ENCODE measurements around the gene TFDP1.
A peak's percentile ranks its signal among the peaks of the same experiment; 100 is the strongest.

The TFDP1 gene

DNA sequence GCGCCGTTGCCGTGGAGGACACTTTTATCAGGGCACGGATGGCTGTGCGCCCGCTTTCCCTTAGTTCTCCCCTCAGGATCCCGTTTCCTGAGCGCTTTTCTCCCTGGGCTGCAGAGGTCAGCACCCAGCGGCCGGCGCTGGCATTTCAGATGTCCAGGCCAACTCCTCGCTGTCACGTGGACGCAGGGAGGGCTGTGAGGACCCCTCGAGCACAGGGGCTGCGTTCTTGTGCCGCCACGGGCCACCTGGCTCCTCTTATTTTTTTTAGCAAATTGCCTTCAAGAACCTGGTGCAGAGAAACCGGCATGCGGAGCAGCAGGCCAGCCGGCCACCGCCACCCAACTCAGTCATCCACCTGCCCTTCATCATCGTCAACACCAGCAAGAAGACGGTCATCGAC, 51.2 kb downstream of the TFDP1 start:
- Histone ChIP-seq H3K9me3 (ENCODE audit: severe bottlenecking) (no peaks in the 10 kb centered on the region), H3K27me3 (ENCODE audit: insufficient read depth, poor library complexity, severe bottlenecking) (no peaks in the 10 kb centered on the region), H3K4me1 (ENCODE audit: insufficient read depth, poor library complexity, severe bottlenecking) (no peaks in the 10 kb centered on the region), H3K4me3 (ENCODE audit: severe bottlenecking) (no peak overlapping the region), H3K27ac (ENCODE audit: poor library complexity, severe bottlenecking) (no peak overlapping the region), H3K36me3 (ENCODE audit: low read depth) (peaks cover 94% of the 10 kb centered on the region)
- ATAC-seq (ENCODE audit: low read depth), result no peak
- TF ChIP-seq, protein P1, sequence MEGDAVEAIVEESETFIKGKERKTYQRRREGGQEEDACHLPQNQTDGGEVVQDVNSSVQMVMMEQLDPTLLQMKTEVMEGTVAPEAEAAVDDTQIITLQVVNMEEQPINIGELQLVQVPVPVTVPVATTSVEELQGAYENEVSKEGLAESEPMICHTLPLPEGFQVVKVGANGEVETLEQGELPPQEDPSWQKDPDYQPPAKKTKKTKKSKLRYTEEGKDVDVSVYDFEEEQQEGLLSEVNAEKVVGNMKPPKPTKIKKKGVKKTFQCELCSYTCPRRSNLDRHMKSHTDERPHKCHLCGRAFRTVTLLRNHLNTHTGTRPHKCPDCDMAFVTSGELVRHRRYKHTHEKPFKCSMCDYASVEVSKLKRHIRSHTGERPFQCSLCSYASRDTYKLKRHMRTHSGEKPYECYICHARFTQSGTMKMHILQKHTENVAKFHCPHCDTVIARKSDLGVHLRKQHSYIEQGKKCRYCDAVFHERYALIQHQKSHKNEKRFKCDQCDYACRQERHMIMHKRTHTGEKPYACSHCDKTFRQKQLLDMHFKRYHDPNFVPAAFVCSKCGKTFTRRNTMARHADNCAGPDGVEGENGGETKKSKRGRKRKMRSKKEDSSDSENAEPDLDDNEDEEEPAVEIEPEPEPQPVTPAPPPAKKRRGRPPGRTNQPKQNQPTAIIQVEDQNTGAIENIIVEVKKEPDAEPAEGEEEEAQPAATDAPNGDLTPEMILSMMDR (IDR thresholded peaks at IDR 0.05; ENCODE audit: poor library complexity, severe bottlenecking), result no peak
- peak; percentile 26 for DNase-seq (ENCODE audit: low spot score)

DNA sequence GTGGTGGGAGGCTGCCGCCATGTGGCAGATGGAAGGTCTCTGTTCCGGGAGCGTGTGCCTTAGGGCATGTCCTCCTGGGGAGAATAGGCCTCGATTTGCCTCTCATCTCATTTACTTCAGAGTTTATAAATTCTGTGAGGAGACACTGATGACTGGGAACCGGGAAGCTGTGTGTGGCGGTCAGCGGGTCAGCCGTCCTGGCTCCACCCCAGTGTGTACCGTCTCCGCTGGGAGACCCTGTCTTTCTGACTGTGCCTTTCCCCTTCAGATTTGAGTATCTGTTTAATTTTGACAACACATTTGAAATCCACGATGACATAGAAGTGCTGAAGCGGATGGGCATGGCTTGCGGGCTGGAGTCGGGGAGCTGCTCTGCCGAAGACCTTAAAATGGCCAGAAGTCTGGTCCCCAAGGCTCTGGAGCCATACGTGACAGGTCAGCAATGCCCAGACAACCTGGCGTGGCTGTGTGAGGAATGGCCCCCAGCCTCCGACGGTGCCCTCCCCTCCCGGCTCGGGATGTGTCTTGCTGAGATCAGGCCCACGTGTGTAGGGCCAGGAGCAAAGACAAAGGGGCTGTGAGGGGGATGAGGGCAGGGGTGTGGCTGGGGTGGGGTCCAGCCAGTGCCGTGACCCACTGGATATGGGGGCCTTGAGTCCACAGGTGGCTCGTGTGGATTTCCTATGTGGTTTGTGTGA, 51.9 kb downstream of the TFDP1 start:
- Histone ChIP-seq H3K4me3 (ENCODE audit: severe bottlenecking) (no peak overlapping the region), H3K36me3 (ENCODE audit: low read depth) (peaks cover 96% of the 10 kb centered on the region), H3K27ac (ENCODE audit: poor library complexity, severe bottlenecking) (no peak overlapping the region), H3K27me3 (ENCODE audit: insufficient read depth, poor library complexity, severe bottlenecking) (no peaks in the 10 kb centered on the region), H3K9me3 (ENCODE audit: severe bottlenecking) (no peaks in the 10 kb centered on the region), H3K4me1 (ENCODE audit: insufficient read depth, poor library complexity, severe bottlenecking) (no peaks in the 10 kb centered on the region)
- no peak for ATAC-seq (ENCODE audit: low read depth)
- no peak for DNase-seq (ENCODE audit: low spot score)
- TF ChIP-seq, protein P1 (IDR thresholded peaks at IDR 0.05; ENCODE audit: poor library complexity, severe bottlenecking), result no peak

DNA sequence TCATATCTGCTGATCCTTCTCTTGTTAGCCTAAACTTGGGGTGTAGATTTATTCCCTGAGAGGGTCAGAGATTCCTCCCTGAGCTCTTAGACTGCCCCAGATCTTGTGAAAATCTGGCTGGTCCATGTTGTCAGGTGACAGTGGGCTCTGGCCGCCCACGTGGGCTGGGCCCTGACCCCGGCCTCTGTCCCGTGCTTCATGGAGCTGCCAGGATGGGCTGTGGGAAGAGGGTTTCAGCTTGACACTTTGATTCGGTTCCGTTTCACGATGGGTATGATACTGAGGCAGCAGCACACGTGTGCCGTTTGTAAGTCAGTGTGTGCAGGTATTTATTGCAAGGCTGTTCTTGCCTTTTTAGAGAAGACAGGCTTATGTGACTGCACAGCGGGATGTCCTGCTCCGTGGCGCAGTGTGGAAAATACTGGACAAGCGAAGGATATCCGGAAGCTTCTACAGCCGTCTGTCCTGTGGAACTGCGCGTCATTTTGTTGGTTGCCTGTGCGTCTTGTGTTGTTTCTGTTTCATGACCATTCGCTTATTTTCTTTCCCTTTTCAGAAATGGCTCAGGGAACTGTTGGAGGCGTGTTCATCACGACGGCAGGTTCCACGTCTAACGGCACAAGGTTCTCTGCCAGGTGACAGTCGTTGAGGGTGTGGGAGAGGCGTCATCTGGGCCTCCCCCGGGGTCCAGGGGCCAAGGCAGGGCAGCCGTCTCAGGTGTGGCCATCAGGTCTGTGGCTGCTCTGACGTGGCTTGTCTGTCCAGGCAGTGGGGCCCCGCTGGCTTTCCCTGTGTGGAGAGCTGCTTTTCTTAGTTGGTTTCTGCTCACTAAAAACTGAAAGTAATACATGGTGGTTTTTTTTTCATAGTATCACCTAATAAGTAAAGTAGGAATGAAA, 53.0 kb downstream of the TFDP1 start:
- no peak overlapping the region for H3K27ac ChIP-seq (ENCODE audit: poor library complexity, severe bottlenecking)

DNA sequence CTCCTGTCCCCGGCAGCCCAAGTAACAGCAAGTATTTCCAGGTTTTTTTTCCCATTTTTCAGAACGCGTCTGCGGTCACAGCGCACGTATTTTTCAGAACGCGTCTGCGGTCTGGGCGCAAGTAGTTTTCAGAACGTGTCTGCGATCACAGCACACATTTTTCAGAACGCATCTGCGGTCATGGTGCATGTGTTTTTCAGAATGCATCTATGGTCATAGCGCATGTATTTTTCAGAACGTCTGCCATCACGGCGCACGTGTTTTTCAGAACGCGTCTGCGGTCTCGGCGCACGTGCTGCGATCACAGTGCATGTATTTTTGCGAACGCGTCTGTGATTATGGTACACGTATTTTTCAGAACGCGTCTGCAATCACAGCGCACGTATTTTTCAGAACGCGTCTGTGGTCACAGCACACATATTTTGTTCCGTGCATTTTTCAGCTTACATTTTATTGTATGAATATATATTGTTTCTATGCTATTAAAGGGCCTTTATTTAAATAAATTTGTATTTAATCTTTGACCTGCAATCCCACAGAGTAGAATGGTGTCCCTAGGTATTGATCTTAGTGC, 53.7 kb downstream of the TFDP1 start:
- H3K27me3 ChIP-seq (ENCODE audit: insufficient read depth, poor library complexity, severe bottlenecking), result no peaks in the 10 kb centered on the region
- DNase-seq (ENCODE audit: low spot score) (no peak), ATAC-seq (ENCODE audit: low read depth) (no peak)
- no peaks in the 10 kb centered on the region for H3K4me1 ChIP-seq (ENCODE audit: insufficient read depth, poor library complexity, severe bottlenecking)
- peaks cover 2% of the 10 kb centered on the region for H3K9me3 ChIP-seq (ENCODE audit: severe bottlenecking)
- TF ChIP-seq, protein P1 (IDR thresholded peaks at IDR 0.05; ENCODE audit: poor library complexity, severe bottlenecking), result no peak
- no peak overlapping the region for H3K27ac ChIP-seq (ENCODE audit: poor library complexity, severe bottlenecking)
- H3K36me3 ChIP-seq (ENCODE audit: low read depth), result peaks cover 92% of the 10 kb centered on the region
- H3K4me3 ChIP-seq (ENCODE audit: severe bottlenecking), result no peak overlapping the region

More for the DNA sequence above, 53.0 kb downstream of the TFDP1 start:
- no peaks in the 10 kb centered on the region for H3K27me3 ChIP-seq (ENCODE audit: insufficient read depth, poor library complexity, severe bottlenecking)
- H3K4me1 ChIP-seq (ENCODE audit: insufficient read depth, poor library complexity, severe bottlenecking), result no peaks in the 10 kb centered on the region
- TF ChIP-seq, protein P1 (IDR thresholded peaks at IDR 0.05; ENCODE audit: poor library complexity, severe bottlenecking), result no peak
- peaks cover 97% of the 10 kb centered on the region for H3K36me3 ChIP-seq (ENCODE audit: low read depth)
- H3K9me3 ChIP-seq (ENCODE audit: severe bottlenecking), result peaks cover 2% of the 10 kb centered on the region
- DNase-seq (ENCODE audit: low spot score), result no peak
- ATAC-seq (ENCODE audit: low read depth), result no peak
- no peak overlapping the region for H3K4me3 ChIP-seq (ENCODE audit: severe bottlenecking)

Measured in RWPE2 (cell line).